ENCODE data around the gene PELI3. TPM values are rescaled to one million over a fixed set of nuclear protein-coding genes. Genes with fewer than 3 reads are reported as not detected.

PELI3 gene
- total RNA-seq, 1 donor from 2014 or later = 15.5 TPM

- no peak for TF ChIP-seq CTCF (IDR thresholded peaks at IDR 0.05)
- H3K9me3 ChIP-seq = no peaks in the 10 kb centered on the region
- intact Hi-C loops (cut with DNase I) = no loop called here
- DNase-seq (no peak), ATAC-seq (no peak)
- H3K4me1 ChIP-seq = peaks cover 10% of the 10 kb centered on the region
- no peaks in the 10 kb centered on the region for H3K27me3 ChIP-seq
- H3K4me3 ChIP-seq = no peak overlapping the region
- no peak overlapping the region for H3K27ac ChIP-seq
- peaks cover 7% of the 10 kb centered on the region for H3K36me3 ChIP-seq
Observed at GRCh38 chr11:66470015-66470414, 3.3 kb downstream of the PELI3 start.

GRCh38 chr11:66471142-66471541 lies 4.4 kb downstream of the PELI3 start:
- intact Hi-C loops (cut with DNase I) = no loop called here
- H3K27ac ChIP-seq = no peak overlapping the region
- no peak for TF ChIP-seq CTCF (IDR thresholded peaks at IDR 0.05)
- no peak overlapping the region for H3K4me3 ChIP-seq
- no peaks in the 10 kb centered on the region for H3K9me3 ChIP-seq
- peaks cover 10% of the 10 kb centered on the region for H3K4me1 ChIP-seq
- DNase-seq (no peak), ATAC-seq (no peak)
- peaks cover 7% of the 10 kb centered on the region for H3K36me3 ChIP-seq
- no peaks in the 10 kb centered on the region for H3K27me3 ChIP-seq

- ATAC-seq (no peak), DNase-seq (no peak)
- Histone ChIP-seq H3K27ac (no peak overlapping the region), H3K27me3 (no peaks in the 10 kb centered on the region), H3K4me1 (peaks cover 10% of the 10 kb centered on the region), H3K9me3 (no peaks in the 10 kb centered on the region), H3K36me3 (peaks cover 7% of the 10 kb centered on the region), H3K4me3 (no peak overlapping the region)
- TF ChIP-seq CTCF (IDR thresholded peaks at IDR 0.05) = no peak
- intact Hi-C loops (cut with DNase I) = no loop called here
Observed at GRCh38 chr11:66472054-66472453, 5.3 kb downstream of the PELI3 start.

GRCh38 chr11:66473167-66473566 lies 6.5 kb downstream of the PELI3 start:
- Histone ChIP-seq H3K27me3 (no peaks in the 10 kb centered on the region), H3K4me1 (peaks cover under 1% of the 10 kb centered on the region), H3K4me3 (no peak overlapping the region), H3K9me3 (no peaks in the 10 kb centered on the region), H3K36me3 (peaks cover 7% of the 10 kb centered on the region), H3K27ac (no peak overlapping the region)
- no peak for TF ChIP-seq CTCF (IDR thresholded peaks at IDR 0.05)
- no peak for ATAC-seq
- DNase-seq = no peak
- intact Hi-C loops (cut with DNase I) = no loop called here

GRCh38 chr11:66473608-66474515 lies 7.2 kb downstream of the PELI3 start:
- Histone ChIP-seq H3K4me1 (peaks cover 5% of the 10 kb centered on the region), H3K27me3 (no peaks in the 10 kb centered on the region), H3K27ac (no peak overlapping the region), H3K4me3 (no peak overlapping the region), H3K9me3 (no peaks in the 10 kb centered on the region), H3K36me3 (peaks cover 7% of the 10 kb centered on the region)
- DNase-seq (no peak), ATAC-seq (no peak)
- TF ChIP-seq CTCF (IDR thresholded peaks at IDR 0.05) = no peak
- intact Hi-C loops (cut with DNase I) = no loop called here
